HG03097 (cell line): ENCODE results near the gene NAT8.
"Not testable (repeated sequence)": the region's sequence is repeated elsewhere in the genome, so short reads cannot be mapped to it uniquely, and the experiment has no call there.

Source experiments
- ATAC-seq: cut with Tn5 transposase; IDR thresholded peaks from one replicate; pipeline ENCODE4 v1.9.1; 2021; ENCODE audit not compliant: unreplicated experiment, low FRiP score

NAT8 gene

GRCh38 chr2:73640511-73640911 is 1.7 kb downstream of the NAT8 start:
- ATAC-seq = no peak

DNA sequence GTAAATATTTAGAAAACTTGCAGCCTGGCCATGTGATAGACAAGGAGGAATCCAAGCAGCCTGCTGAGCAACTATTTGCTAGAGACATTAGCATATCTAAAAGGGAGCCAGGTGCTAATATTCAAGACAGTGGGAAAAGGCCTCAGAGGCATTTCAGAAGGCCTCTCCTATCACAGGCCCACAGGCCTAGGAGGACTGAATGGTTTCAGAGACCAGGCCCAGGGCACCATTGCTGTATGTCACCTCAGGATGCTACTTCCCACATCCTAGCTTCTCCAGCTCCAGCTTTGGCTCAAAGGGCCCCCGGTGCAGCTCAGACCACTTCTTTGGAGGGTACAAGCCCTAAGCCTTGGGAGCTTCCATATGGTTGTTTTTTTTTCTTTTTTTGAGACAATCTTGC is 3.8 kb downstream of the NAT8 start:
- no peak for ATAC-seq

- ATAC-seq = not testable (repeated sequence)
Measured at GRCh38 chr2:73636977-73637376, 5.2 kb downstream of the NAT8 start.

DNA sequence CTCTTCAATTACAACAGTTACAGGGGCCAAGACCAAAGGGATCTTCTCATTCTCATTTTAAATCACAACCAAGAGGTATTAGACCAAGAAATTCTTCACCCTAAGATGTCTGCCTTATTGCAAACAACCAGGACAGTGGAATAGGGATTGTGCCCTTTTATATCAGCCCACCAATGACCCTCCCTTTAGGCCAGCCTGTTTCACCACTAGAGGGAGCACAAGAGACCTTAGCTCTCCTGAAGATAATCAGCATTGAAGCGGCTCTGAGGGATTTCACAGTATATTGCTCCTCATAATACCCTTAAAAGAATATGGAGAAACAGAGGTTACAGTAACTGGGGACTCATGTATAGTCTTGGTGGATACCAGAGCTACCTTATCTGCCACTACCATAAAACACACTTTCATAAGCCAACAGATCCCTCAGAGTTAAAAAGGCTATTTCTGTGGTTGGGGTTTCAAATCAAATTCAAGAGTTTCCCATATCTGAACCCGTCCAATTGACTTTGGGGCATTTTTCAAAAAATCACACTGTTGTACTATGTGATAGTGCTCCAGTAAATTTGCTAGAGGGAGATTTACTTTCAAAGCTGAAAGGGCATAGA is 11.5 kb downstream of the NAT8 start:
- ATAC-seq = not testable (repeated sequence)

GRCh38 chr2:73628493-73628892 is 13.7 kb downstream of the NAT8 start:
- ATAC-seq = not testable (repeated sequence)

- ATAC-seq = not testable (repeated sequence)
Measured at GRCh38 chr2:73626237-73626636, 16.0 kb downstream of the NAT8 start.

GRCh38 chr2:73624625-73625024 is 17.6 kb downstream of the NAT8 start:
- not testable (repeated sequence) for ATAC-seq

DNA sequence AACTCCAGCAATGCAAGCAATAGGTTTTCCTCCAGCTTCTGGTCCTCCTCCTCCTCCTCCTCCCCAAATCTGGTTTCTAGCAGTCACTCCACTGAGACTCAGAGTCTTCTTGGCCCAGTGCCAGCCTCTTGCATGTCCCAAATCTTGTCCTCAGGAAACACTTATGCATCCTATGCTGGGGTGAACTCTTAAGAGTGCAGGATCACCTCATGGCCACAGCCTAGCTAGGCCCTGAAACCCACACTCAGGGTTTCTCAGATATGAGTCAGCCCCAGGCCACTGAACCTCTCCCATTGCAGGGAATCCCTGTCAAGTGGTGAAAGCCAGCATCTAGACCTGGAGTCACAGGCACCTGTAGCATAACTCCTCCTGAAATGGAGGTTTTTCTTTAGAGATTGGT is 18.2 kb downstream of the NAT8 start:
- ATAC-seq = not testable (repeated sequence)

DNA sequence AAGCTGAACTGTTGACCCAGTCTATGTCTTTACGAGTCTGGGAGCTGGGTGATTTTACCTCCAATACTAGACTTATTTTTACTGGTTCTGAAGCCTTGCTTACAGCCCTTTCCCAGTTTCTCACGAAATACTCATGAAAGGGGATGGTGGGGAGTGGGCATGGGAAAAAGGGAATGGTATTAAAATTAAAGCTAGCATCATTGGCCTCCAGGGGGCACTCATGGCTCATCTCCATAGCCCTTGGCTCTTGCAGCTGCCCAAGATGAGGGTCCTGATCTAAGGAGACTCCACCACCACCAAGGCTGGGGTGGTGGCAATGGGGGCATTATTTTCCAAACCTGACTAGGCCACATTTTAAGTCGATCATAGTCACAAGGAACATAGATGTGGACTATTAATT is 22.3 kb downstream of the NAT8 start:
- ATAC-seq = not testable (repeated sequence)

GRCh38 chr2:73614997-73615396 is 27.2 kb downstream of the NAT8 start:
- ATAC-seq = no peak

DNA sequence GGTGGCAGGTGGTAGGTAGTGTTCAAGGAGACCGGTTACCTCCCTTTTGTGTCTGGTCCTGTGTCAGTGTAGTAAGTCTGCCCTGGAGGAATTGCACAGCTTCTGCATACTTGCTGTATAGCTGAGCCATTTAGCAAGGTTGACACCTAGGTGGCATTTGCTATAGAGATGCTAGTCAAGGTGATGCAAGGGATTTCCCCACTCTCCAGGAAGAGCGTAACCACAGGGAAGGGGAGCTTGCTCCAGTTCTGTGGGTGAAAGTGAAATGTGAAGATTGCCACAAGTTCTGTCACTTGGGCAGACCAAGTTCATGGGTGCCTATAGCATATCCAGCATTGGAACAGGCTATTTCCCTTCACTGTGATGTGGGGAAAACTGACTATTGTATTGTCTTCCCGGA is 28.1 kb downstream of the NAT8 start:
- no peak for ATAC-seq

DNA sequence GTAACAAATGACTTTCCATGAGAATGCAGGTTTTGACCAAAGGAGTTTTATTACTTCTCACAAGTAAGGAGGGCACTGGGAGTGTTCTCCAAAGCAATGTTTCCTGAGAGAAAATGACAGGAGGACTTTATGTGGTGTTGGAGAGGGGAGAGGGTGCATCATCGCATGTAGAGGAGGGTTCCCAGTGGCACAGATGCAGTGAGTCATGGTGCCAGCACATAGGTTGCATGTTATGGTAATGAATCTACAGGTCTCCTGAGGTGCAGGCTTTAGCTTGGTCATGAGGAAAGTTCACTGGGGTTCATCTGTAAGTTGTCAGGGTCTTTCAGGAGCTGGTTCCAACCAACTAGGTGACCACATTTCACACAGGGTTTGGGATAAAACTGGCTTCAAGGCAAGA is 30.4 kb downstream of the NAT8 start:
- ATAC-seq = no peak

DNA sequence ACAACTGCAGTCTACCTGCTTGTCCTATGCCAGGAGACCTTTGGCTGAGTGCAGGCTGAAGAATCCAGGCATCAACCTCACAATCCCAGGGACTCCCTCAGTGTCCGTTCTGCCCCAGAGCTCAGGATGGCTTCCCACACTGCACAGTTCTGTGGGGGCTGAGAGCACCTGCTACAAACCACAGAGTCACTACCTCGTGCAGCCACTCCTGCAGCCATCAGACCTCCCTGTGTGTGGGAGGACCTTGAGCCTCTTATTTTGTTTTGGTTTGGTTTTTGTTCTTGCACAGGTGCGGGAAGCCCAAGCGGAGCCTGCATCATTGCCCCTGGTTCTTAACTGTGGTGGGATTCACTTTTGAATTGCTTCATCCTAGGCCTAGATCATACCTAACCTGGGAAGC is 31.0 kb downstream of the NAT8 start:
- ATAC-seq = no peak

DNA sequence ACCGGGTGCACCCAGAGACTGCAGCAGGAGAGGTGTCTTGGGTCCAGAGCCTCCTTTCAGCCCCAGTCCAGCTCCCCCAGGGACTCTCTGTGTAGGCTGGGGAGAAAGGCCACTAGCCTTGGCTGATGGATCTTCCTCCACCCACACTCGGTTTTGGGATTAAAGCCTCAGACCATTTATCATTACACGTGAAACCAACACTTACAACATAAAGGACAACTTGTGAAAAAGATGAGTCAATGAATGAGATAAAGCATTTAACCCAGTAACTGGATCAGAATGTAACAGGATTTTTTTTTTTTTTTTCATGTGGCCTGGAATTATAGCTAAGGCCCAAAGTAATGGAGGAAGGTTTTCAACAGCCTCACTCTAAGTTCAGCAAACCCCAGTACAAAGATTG is 32.1 kb downstream of the NAT8 start:
- ATAC-seq = no peak

- not testable (repeated sequence) for ATAC-seq
Measured at GRCh38 chr2:73604589-73604988, 37.6 kb downstream of the NAT8 start.

- not testable (repeated sequence) for ATAC-seq
Measured at GRCh38 chr2:73603099-73603588, 39.1 kb downstream of the NAT8 start.

GRCh38 chr2:73601780-73602179 is 40.4 kb downstream of the NAT8 start:
- no peak for ATAC-seq

DNA sequence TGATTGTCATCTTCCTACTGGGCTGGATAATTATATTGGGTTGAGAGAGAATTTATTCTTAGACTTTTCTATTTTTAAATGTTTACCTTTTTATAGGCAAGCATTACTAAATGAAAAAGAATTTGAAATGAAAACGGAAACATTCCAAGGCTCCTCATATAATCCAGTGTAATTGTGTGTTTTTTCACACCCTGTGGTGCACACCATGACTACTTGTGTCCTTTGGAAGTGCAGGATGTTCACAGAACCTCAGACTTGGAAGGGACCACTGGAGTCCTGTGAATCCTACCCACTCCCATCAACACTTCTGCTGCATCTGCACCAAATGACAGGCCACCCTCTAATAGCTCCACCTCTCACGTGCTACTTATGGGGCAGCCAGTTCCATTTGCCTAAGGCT is 48.0 kb downstream of the NAT8 start:
- no peak for ATAC-seq

DNA sequence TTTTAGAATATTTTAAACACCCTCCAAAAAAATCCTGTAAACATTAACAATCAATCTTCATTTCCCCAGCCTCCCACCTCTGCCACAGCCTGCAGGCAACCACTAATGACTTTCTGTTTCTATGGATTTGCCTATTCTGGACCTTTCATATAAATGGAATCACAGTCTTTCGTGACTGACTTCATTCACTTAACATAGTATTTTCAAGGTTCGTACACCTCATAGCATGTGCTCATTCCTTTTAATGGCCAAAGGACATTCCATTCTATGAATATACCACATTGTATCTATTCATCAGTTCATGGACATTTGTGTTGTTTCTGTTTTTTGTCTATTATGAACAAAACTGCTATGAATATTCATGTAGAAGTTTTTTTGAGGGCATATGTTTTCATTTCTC is 48.5 kb downstream of the NAT8 start:
- no peak for ATAC-seq
